ENCODE results near the gene OR4D1.

OR4D1 gene

DNA sequence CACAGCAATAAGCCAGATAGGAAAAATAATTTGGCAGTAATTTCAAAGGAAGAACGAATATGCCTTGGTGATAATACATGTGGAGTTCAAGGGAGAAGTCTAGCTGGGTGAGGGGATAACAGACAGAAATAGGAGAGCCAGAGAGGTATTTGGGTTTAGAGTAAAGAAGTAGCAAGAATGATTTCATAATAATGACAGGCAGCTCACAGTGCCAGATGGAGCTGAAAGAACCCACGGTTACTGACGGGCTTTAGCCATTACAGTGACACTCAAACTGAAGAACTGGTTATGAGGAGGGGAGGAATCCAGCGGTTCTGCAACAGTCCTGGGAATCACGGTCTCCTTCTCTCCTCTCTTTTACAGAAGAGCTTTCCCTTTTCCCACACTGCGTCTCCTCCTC, 2.2 kb downstream of the OR4D1 start:
- no peak overlapping the region for H3K4me3 ChIP-seq (replicated peaks; ENCODE audit: low read depth, low read length)
- TF ChIP-seq, protein P1, sequence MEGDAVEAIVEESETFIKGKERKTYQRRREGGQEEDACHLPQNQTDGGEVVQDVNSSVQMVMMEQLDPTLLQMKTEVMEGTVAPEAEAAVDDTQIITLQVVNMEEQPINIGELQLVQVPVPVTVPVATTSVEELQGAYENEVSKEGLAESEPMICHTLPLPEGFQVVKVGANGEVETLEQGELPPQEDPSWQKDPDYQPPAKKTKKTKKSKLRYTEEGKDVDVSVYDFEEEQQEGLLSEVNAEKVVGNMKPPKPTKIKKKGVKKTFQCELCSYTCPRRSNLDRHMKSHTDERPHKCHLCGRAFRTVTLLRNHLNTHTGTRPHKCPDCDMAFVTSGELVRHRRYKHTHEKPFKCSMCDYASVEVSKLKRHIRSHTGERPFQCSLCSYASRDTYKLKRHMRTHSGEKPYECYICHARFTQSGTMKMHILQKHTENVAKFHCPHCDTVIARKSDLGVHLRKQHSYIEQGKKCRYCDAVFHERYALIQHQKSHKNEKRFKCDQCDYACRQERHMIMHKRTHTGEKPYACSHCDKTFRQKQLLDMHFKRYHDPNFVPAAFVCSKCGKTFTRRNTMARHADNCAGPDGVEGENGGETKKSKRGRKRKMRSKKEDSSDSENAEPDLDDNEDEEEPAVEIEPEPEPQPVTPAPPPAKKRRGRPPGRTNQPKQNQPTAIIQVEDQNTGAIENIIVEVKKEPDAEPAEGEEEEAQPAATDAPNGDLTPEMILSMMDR (IDR thresholded peaks at IDR 0.05; ENCODE audit: low read depth, low read length, missing control alignments), result no peak

DNA sequence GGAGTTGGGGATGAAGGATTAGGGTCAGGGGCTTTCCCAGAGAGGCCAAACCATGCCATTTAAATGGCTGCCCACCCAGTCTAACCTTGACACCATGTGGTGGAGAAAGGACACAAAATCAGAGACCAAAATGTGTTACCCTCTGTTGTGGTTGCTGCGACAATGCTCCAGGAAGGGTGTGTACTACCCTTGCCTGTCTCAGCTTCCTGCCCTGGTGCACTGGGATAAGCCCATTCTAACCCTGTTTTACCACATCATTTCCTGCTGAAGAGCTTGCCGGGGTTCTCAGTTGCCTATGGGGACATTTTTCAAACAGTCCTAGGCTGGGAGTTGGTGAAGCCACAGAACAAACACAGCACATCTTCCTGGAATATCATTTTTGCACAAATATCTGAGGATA, 4.9 kb downstream of the OR4D1 start:
- no peak overlapping the region for H3K4me3 ChIP-seq (replicated peaks; ENCODE audit: low read depth, low read length)
- TF ChIP-seq, protein P1 (IDR thresholded peaks at IDR 0.05; ENCODE audit: low read depth, low read length, missing control alignments), result no peak
- no peak for DNase-seq (ENCODE audit: extremely low read depth, low read depth)

More for the DNA sequence above, 2.2 kb downstream of the OR4D1 start:
- DNase-seq (ENCODE audit: extremely low read depth, low read depth), result no peak

DNA sequence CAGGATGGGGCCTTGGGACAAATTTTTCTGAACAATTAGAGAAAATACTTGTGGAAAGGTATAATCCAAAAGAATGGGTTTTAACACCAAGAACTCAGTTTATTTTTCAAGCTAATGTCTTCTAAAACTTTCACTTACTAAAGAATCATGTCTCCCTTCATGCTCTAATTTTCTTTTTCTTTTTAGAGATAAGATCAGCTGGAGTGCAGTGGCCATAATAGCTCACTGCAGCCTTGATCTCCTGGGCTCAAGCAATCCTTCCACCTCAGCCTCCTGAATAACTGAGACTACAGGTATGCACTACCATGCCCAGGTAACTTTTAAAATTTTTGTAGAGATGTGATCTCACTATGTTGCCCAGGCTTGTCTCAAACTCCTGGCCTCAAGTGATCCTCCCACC, 5.5 kb downstream of the OR4D1 start:
- no peak for DNase-seq (ENCODE audit: extremely low read depth, low read depth)
- H3K4me3 ChIP-seq (replicated peaks; ENCODE audit: low read depth, low read length), result no peak overlapping the region
- TF ChIP-seq, protein P1 (IDR thresholded peaks at IDR 0.05; ENCODE audit: low read depth, low read length, missing control alignments), result no peak

DNA sequence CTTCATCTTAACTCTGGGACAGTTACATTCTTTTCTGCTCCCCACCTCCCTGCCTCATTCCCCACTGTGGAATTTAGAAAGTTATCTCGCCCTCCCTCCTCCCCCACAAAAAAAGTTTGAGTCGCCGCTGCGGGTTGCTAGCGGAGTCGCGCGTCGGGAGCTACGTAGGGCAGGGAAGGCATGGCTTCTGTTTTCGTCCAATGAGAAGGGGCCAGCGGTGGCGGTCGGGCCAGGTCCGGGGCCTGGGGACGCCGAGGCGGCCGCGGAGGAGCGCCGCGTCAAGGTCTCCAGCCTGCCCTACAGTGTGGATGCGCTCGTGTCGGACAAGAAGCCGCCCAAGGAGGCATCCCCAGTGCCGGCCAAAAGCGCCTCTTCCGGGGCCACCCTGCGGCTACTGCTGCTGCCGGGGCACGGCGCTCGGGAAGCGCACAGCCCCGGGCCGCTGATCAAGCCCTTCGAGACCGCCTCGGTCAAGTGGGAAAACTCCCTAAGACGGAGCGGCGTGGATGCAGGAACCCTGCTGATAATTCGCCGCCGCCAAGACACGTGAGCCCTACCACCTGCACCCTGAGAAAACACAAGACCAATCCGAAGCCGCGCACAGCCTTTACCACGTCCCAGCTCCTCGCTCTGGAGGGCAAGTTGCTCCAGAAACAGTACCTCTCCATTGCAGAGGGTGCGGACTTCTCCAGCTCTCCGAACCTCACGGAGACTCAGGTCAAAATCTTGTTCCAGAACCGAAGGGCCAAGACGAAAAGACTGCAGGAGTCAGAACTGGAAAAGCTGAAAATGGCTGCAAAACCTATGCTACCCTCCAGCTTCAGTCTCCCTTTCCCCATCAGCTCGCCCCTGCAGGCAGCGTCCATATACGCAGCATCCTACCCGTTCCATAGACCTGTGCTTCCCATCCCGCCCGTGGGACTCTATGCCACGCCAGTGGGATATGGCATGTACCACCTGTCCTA, 8.9 kb downstream of the OR4D1 start:
- peak overlapping the region; percentile 19 for H3K4me3 ChIP-seq (replicated peaks; ENCODE audit: low read depth, low read length)

DNA sequence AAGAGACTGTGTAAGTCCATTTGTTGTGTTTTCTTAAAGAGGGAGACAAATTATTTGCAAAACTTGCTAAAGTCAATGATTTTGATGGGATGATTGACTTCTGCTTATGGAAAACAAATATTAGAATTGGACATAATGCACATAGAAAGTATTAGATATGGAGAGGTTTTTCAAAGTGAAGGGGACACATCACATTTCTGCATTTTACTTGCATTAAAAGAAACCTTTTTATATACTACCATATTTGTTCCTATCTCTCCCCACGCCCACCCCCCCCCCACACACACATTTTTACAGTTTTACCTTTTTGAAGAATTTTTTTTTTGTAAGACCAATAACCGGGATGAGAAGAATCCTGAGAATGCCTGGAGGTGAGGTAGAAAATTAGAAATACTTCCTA, 10.0 kb downstream of the OR4D1 start:
- H3K4me3 ChIP-seq (replicated peaks; ENCODE audit: low read depth, low read length), result no peak overlapping the region
- TF ChIP-seq, protein P1 (IDR thresholded peaks at IDR 0.05; ENCODE audit: low read depth, low read length, missing control alignments), result no peak
- DNase-seq (ENCODE audit: extremely low read depth, low read depth), result no peak

More for the DNA sequence above, 8.9 kb downstream of the OR4D1 start:
- no peak for DNase-seq (ENCODE audit: extremely low read depth, low read depth)
- TF ChIP-seq, protein P1 (IDR thresholded peaks at IDR 0.05; ENCODE audit: low read depth, low read length, missing control alignments), result no peak

DNA sequence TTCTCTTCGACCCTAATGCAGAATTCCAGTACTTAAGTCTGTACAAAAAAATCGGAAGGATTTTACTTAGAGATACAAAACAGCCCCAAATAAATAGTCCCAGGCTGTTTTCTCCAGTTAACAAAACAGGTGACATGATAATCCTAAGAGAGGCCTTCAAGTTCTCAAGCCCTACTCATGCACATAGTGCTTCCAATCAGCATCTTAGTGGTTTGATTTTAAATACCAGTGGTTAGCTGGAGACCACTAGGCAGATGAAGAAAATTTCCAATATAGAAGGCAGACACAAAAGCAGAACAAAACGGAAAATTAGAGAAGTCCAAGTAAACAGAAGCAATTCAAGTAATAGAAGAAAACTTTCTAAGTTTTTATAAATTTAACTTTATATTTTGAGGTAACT, 13.4 kb downstream of the OR4D1 start:
- no peak for DNase-seq (ENCODE audit: extremely low read depth, low read depth)
- H3K4me3 ChIP-seq (replicated peaks; ENCODE audit: low read depth, low read length), result no peak overlapping the region
- TF ChIP-seq, protein P1 (IDR thresholded peaks at IDR 0.05; ENCODE audit: low read depth, low read length, missing control alignments), result no peak

Data from HFF-Myc (cell line).